NCI-H2081 treated with DMSO at 0.1 percent for 48 hours (cell line): ENCODE results near the gene GSC.
"Not testable (repeated sequence)": the region's sequence is repeated elsewhere in the genome, so short reads cannot be mapped to it uniquely, and the experiment has no call there.

Source experiments
- DNase-seq: peaks from one replicate; lab custom pipeline; 2025; lab: John Stamatoyannopoulos, UW

GSC gene

DNA sequence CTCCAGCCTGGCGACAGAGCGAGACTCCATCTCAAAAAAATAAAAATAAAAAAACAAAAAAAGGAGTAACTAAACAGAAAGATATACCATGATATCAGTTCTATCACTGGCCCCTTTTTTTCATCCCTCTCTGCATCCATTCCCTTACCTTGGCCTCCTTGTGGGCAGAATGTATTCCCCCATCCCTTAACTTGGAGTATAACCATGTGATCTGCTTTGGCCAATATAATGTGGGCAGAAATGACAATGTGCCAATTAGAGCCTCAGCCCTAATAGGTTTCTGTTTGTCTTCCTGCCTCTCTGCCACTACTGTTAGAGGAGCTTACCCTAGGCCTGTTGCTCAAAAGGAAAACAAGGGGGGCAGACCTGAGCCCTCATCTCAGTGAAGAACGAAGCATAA lies 23.8 kb downstream of the GSC start:
- DNase-seq = no peak

DNA sequence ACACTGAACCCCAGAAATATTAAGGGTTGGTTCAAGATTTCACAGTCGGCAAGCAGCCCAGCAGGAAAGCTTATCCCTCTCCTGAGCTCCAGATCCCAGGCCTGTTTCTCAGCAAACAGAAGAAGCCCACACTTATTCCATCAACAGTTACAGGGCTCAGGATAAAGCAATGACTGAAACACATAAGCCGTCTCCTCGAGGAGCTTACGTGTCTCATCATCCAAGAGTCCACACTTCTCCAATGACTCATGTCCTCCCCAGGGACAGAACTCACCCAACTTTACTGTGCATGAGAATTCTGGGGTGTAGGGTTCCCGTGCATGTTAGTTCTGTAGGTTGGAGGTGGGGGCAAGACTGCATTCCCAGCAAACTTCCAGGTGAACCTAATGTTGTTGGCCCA lies 31.2 kb downstream of the GSC start:
- DNase-seq = no peak

DNA sequence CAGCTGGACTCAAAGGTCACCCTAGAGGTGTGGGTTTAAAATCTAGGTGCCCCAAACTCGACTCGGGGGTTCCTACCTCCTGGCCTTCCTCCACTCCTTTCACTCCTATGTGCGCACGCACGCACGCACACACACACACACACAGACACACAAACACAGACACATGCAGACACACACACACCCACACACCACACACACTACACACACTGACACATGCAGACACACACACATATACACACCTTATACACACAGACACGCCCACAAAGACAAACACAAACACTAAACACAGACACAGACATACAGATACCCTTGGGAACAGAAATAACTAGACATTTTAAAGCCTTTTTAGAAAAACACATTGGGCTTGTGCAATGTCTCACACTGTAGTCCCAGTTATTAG lies 31.8 kb downstream of the GSC start:
- no peak for DNase-seq

DNA sequence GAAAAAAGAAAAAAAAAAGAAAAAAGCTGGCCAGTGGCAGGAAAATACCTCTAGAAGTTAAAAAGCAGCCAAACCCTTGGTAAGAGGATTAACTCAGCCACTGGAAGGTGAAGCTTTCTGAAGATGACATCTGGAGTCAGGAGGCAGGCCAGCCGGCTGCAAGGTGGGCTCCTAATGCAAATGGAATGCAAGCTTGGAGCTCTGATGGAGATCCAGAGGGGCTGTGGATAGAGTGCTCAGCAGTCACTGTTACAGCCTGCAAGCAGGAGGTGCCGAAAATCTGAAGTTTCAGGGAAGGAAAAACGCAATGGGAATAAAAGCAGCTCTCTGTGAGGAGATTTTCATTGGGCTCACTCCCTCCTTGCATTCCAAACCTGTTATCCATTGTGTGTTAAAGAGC lies 41.0 kb downstream of the GSC start:
- no peak for DNase-seq

- not testable (repeated sequence) for DNase-seq
These were observed 41.5 kb downstream of the GSC start for GRCh38 chr14:94728440-94728839.

DNA sequence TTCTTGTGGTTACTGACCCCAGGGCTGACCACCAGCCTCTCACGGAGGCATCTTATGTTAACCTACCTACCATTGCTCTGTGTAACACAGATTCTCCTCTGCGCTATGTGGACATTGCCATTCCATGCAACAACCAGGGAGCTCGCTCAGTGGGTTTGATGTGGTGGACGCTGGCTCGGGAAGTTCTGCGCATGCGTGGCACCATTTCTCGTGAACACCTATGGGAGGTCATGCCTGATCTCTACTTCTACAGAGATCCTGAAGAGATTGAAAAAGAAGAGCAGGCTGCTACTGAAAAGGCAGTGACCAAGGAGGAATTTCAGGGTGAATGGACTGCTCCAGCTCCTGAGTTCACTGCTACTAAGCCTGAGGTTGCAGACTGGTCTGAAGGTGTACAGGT lies 43.3 kb downstream of the GSC start:
- DNase-seq = not testable (repeated sequence)

GRCh38 chr14:94724993-94725392 lies 44.9 kb downstream of the GSC start:
- DNase-seq = no peak

DNA sequence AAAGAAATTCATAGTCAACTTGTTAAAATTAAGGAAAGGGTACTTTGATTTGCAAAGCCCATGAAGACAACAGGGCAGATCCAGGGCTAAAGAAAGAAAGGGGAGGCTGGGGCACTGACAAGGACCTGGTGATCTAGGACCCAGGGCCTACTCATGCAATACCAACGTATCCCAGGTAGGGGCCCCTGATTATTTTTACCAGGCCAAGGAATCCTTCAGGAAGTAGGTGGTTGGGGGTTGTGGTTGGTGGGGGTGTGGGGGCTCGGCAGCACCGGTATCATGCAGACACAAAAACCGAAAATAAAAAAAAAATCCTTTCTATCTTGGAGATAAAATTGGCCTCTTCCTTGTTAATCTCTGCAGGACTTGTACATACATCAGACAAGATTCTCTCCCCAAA lies 47.5 kb downstream of the GSC start:
- DNase-seq = no peak
